Fibroblast of the aortic adventitia (primary cell): Measurements from ENCODE around the gene FAM181A. TPM values are rescaled to one million over a fixed set of nuclear protein-coding genes. Genes with fewer than 3 reads are reported as not detected.

Source experiments
- DNase-seq: peaks from one replicate; pipeline ENCODE4 v3.0.0-alpha.2; 2010; ENCODE audit warnings: low read depth
- H3K4me3 ChIP-seq: 2 replicates; pipeline ENCODE4 v1.5.1; 2011; ENCODE audit warnings: low read depth, mild to moderate bottlenecking, control low read depth, low read length, moderate library complexity
- CTCF ChIP-seq: IDR thresholded peaks from 2 replicates; pipeline ENCODE4 v1.5.1; 2011; ENCODE audit warnings: mild to moderate bottlenecking, low read length, control low read depth, inconsistent platforms; ENCODE audit not compliant: insufficient read depth
- total RNA-seq: library from RNA; depleted of rRNA; stranded (reverse); fragments of >200 nt; gene quantifications from 2 replicates; pipeline ENCODE4 v1.2.3, GENCODE V29; 2012; ENCODE audit warnings: low replicate concordance

The FAM181A gene
- total RNA-seq, 1 donor: not detected

- DNase-seq: no peak
- no peak overlapping the region for H3K4me3 ChIP-seq
- TF ChIP-seq CTCF: no peak
These were observed 1.9 kb downstream of the FAM181A start for GRCh38 chr14:93929048-93929535.

GRCh38 chr14:93929657-93930056, 2.5 kb downstream of the FAM181A start:
- DNase-seq: no peak
- H3K4me3 ChIP-seq: no peak overlapping the region
- no peak for TF ChIP-seq CTCF

- H3K4me3 ChIP-seq: no peak overlapping the region
- no peak for TF ChIP-seq CTCF
- no peak for DNase-seq
These were observed 3.3 kb downstream of the FAM181A start for GRCh38 chr14:93930296-93930988.

GRCh38 chr14:93930989-93931307, 3.8 kb downstream of the FAM181A start:
- no peak for DNase-seq
- H3K4me3 ChIP-seq: no peak overlapping the region
- no peak for TF ChIP-seq CTCF

GRCh38 chr14:93932642-93933041, 5.5 kb downstream of the FAM181A start:
- DNase-seq: no peak
- no peak for TF ChIP-seq CTCF
- H3K4me3 ChIP-seq: no peak overlapping the region

- no peak for TF ChIP-seq CTCF
- DNase-seq: no peak
These were observed 8.1 kb downstream of the FAM181A start for GRCh38 chr14:93935213-93935612.

GRCh38 chr14:93936245-93936644, 9.1 kb downstream of the FAM181A start:
- no peak overlapping the region for H3K4me3 ChIP-seq
- DNase-seq: no peak
- peak; percentile 33 for TF ChIP-seq CTCF

More at GRCh38 chr14:93935213-93935612, 8.1 kb downstream of the FAM181A start:
- no peak overlapping the region for H3K4me3 ChIP-seq
